HG03571 (cell line): ENCODE data around the gene SPATA6.

Experiments used
- ATAC-seq: cut with Tn5 transposase; IDR thresholded peaks from one replicate; pipeline ENCODE4 v1.9.1; 2021; ENCODE audit not compliant: unreplicated experiment

SPATA6 gene

DNA sequence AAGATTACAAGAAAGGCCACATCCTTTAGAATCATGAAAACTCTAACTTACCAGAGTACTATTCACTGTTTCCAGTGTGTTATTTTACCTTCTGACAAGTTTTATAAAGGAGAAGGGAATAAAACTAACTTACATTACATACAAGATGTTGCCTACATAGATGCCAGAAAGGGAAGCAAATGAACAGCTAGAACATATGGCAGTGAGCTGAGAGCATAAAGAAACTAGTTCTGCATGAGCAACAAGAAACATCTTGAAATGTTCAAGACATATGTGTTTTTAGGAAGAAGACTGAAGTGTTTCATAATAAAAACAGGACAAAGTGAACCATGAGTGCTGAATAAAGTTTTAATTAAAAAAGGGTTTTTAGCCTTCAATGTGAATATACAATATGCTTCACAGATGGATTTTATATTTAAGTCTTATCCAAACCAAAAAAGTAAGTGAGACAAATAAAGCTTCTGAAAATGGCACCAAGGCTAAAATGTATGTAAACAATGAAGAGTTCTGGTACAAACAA lies 210.1 kb downstream of the SPATA6 start:
- ATAC-seq: no peak

DNA sequence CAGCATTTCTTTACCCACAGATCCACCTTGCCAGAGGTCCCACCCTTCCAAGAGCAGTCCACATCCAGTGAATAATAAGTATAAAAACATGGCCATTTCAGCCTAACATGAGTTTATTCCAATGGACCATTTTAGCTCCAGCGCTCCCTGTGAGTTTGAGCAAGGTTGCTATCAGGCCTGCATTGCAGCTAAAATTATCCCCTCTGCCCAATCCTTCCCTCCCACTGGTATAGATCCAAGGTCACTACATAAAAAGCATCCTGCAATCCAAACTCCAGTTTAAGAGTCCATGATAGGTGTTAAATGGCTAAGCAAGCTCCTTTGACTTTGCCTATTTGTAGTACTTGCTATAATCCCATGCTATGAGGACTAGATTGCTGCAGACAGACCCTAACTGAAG lies 213.9 kb downstream of the SPATA6 start:
- no peak for ATAC-seq

DNA sequence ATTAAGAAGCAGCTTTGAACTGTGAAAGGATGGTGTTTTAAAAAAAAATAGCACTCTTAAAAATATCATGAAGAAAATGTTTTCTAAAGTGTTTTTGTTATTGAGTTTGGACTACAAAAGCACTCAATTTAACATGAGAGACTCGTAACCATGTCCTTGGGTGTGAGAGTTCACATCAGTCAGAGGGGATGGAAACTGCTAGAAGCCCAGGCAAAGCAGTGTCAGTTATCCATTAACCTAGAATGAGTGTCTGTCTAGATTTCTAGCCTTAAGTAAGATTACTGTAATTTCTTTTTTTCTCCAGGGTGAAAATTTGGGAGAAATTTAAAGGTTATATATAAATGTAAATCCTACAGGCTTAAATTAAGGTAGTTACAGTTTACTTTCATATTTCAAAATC lies 217.8 kb downstream of the SPATA6 start:
- ATAC-seq: no peak

DNA sequence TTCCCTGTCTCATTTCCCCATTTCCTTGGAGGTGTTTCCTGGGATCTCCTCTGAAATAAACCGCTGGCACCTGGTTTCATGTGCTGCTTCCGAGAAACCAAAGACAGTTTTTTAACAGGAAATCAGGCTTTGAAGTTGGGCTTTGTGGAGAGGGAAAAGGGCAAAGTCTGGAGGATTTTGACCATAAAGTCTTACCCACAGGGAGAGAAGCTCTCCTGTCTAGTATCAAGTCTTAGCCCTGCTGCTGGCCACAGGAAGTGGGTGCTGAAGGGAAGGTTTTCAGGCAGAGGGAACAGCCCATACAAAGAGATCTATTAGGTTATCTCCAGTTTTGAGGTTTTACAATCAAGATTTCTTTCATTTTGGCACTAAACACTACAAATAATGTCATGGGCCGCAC lies 220.2 kb downstream of the SPATA6 start:
- ATAC-seq: no peak

- ATAC-seq: no peak
These were observed 220.7 kb downstream of the SPATA6 start for GRCh38 chr1:48251323-48251722.

DNA sequence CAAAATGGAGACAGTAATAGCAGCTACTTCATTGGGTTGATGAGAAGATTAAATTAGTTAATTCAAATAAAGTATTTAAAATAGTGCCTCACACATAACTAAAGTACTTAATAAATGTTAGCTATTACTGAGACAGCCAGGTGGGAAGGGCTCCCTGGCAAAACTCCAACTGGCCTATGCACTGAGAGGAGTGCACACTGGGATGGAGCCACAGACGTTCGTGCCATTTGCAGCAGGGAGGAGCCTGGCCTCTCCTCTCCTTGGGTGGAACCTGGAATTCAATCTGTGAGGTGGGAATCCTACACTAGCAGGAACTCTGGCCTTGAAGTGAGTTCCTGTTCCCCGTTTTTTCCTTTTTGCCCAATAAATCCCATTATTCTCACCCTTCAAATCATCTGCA lies 221.4 kb downstream of the SPATA6 start:
- ATAC-seq: no peak

DNA sequence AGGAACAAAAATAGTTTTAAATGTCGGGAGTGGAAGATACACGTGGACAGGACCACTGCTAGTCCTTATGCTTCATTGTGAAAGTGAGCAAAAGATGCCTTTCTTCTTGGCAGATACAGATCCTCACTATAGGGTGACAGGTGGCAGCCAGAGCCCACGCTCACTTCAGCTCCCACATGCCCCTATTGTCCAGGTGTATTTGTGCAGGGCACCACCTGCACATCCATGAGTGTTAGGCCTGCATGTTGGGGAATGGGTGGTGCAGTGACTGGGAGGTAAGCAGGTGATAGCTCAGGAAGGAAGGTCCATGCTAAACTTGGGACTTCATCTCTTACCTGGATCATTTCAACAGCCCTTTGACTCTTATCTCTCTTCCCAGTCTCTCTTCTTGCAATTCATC lies 222.1 kb downstream of the SPATA6 start:
- ATAC-seq: no peak

DNA sequence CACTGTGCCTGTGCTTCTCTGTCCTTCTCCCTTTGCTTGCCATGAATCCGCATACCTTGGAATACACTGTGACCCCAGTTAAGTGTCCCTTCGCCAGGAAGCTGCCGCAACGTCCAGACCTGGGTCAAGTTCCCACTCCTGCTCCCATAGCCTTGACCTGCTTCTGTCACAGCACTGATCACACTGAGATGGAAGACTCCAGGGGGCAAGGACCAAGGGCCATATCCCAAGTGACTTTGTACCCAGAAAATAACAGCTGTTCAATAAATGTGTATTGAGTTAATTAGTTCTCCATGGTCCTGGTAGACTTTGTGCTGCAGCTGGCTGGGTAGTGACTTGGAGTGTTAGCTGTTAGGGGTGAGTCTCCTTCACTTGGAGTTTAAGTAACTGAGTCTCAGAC lies 223.6 kb downstream of the SPATA6 start:
- no peak for ATAC-seq

DNA sequence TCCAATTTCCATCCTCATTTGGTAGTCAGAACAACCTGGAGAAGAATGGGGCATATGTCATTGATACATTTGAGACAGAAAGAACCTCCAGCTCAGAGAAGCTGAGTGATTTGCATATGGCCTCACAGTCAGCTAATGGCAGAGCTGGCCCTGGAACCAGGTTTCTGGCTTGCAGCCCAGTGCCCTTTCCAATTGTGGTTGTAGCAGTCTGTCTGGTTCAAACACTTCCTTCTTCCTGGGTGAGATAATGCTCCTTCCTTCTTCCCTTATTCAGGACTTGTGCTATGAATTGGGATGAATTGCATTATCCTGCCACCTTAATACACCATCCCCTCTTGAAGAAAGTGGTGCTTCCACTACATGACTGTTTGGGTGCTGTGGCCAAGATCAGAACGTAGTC lies 225.3 kb downstream of the SPATA6 start:
- no peak for ATAC-seq
